ENCODE results near the gene METTL25B.

METTL25B gene

DNA sequence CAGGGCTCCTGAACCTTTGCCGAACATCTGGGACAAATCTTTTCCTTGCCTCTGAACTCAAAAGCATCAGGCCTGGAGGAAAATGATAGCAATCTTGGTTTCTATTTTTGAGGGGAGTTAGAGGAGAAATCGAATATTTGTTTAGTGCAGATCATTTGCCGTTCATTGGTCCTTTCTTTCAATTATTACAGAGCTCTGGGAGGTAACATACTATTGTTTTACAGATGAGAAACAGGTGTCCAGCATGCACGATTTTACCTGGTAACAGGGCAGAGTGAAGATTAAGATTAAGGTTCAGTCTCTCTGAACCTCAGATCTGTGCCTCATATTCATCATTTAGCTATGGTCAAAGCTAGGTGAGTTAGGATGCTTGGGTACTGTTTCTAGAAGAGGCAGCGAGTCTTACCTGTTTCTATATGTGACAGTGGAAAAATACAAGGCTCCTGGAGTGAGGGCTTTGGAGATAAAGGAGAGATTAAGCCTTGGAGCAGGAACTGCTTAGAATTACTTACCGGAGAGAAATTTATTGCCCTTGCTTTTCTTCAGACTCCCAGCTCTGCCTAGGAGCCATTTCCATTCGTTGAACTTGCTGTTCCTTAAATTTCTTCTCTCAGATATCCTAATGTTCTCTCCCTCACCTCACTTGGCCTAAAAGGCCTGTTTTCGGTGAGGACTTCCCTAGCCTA, 40.5 kb downstream of the METTL25B start:
- no peak for DNase-seq (ENCODE audit: low spot score)

DNA sequence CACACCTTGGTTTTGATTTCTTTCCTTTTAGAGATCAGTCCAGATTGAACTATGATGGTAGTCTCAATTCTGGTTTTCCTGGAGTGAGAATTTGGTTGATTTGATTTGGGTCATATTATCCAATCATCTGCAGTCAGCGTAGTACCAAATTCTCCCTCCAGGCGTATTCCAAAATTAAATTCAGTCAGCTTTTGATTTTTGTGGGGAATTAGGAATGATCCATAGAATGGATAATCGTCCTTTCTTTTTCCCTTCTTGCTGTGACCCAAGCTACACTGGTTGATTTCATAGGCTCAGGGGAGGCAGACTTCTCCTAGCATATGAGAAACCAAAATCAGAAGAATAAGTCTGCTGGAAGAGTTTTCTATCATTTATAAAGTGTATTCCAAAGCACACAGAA, 44.0 kb downstream of the METTL25B start:
- no peak for DNase-seq (ENCODE audit: low spot score)

DNA sequence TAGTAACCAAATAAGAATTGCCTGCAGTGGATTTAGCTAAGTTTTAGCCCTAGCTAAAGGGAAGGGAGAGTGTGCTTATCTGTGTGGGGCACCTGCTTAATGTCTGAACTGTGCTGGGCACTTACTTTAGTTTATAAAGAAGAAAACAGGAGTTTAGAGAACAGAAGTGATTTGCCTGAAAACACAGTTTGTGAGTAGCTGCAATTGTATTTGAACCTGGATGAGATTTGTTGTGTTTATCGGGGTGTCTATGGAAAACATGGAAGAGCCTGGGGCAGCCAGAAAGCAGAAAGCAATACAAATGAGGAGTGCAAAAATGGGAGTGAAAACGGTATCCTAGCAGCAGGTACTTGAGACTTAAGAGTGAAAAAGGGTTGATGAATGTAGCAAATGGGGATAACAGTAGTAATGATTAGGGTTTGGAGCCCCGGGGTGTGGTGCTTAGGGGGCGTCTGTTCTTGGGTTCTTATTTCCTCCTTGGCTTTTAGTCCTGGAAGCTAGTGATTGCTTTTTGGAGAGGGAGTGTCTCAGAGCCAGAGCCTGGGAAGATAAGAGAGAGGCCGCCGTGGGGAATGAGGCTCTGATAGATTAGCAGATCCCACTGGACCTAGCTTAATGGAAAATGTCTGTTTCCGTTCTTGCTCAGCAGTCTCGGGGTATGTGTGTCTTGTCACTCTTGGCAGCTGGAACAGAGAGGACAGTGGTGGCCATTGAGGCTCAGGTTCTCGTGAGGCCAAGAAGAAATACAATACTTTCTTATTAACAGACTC, 44.6 kb downstream of the METTL25B start:
- no peak for DNase-seq (ENCODE audit: low spot score)

DNA sequence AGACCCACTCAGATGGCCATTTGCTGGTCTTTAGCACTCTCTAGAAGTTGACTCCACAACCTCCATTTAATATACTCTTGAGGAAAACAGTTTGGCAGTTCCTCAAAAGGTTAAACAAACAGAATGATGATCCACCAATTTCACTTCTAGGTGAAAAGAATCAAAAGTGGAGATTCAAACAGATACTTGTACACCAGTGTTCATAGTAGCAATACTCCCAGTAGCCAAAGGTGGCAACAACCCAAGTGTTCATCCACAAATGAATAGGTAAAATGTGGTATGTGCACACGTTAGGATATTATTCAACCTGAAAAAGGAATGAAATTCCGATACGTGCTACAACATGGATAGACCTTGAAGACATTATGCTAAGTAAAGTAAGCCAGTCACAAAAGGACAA, 45.3 kb downstream of the METTL25B start:
- DNase-seq (ENCODE audit: low spot score) = no peak

DNA sequence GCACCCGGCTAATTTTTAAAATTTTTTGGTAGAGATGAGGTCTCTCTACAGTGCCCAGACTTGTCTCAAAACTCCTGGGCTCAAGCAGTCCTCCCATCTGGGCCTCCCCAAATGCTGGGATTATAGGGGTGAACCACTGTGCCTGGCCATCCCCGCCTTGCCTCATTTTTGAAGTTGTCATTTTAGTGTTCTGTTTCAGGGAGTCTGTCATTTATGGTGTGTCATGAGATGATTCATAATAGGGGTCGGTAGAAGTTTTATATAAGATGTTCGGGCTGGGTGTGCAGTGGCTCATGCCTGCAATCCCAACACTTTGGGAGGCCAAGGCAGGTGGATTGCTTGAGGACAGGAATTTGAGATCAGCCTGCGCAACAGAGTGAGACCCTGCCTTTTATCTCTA, 47.5 kb downstream of the METTL25B start:
- no peak for DNase-seq (ENCODE audit: low spot score)

GRCh38 chr1:156776942-156777341, 48.7 kb downstream of the METTL25B start:
- DNase-seq (ENCODE audit: low spot score) = no peak

DNA sequence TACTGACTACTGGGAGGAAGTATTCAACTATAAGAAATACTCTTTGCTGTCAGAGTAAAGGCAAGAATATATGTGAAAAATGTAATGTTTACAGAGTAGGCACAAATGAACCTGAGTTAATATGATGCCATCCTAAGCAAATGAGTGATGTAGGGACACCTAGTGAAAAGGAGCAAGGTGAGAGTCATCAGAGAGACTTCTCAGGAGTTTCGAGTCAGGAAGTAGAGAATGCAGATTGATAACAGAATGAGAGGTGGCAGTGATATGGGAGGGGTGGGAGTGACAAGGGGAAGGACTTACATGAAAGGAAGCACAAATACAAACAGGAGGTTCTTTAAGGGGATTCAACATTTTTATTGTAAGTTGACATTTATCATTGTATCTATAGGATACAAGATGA, 49.3 kb downstream of the METTL25B start:
- no peak for DNase-seq (ENCODE audit: low spot score)

- peak; percentile 92 for DNase-seq (ENCODE audit: low spot score)
These were observed 53.4 kb downstream of the METTL25B start for GRCh38 chr1:156781585-156782186.

GRCh38 chr1:156785458-156785857, 57.2 kb downstream of the METTL25B start:
- DNase-seq (ENCODE audit: low spot score) = no peak

Measured in COLO829 (cell line).